ENCODE results near the gene KDM4B.

DNA sequence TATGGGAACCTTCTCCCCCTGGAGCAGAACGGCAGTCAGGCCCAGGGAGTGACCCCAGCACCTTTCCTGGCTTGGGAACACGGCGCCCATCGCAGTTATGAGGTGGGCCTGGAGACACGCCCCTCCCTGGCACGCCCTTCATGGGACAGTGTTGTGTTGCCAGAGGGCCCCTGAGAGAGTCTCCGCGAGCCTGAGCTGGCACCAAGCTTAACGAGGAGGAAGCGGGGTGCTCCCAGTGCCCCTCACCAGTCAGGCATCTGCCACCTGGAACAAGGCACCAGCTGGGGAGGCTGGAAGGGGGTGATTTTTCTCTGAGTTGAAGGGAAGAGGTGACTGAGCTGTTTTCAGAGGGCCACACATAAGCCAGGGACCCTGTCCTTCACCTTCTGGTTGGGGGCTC, 180.6 kb downstream of the KDM4B start:
- TF ChIP-seq SP1 (IDR thresholded peaks at IDR 0.05) (no peak), MAX (IDR thresholded peaks at IDR 0.05) (no peak), YY1 (IDR thresholded peaks at IDR 0.05) (no peak)
- TF ChIP-seq, protein P1, sequence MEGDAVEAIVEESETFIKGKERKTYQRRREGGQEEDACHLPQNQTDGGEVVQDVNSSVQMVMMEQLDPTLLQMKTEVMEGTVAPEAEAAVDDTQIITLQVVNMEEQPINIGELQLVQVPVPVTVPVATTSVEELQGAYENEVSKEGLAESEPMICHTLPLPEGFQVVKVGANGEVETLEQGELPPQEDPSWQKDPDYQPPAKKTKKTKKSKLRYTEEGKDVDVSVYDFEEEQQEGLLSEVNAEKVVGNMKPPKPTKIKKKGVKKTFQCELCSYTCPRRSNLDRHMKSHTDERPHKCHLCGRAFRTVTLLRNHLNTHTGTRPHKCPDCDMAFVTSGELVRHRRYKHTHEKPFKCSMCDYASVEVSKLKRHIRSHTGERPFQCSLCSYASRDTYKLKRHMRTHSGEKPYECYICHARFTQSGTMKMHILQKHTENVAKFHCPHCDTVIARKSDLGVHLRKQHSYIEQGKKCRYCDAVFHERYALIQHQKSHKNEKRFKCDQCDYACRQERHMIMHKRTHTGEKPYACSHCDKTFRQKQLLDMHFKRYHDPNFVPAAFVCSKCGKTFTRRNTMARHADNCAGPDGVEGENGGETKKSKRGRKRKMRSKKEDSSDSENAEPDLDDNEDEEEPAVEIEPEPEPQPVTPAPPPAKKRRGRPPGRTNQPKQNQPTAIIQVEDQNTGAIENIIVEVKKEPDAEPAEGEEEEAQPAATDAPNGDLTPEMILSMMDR (IDR thresholded peaks at IDR 0.05; ENCODE audit: low read depth, low read length, missing input control) = no peak
